Pancreas (tissue), 10 donors: Measurements from ENCODE around the gene C14orf132. TPM values are rescaled to one million over a fixed set of nuclear protein-coding genes. Genes with fewer than 3 reads are reported as not detected.
A peak's percentile ranks its signal among the peaks of the same experiment; 100 is the strongest.

Experiments
- ATAC-seq, 4 donors: fragments of 200-7000 bp; cut with Tn5 transposase; one replicate each; pipeline versions ENCODE4 v1.8.0 to v1.9.1; 2020; ENCODE audit warnings: mild to moderate bottlenecking in 4 of 4, moderate library complexity in 4 of 4
- DNase-seq, 6 donors: peaks; one replicate each; pipeline ENCODE4 v3.0.0-alpha.2; 2020
- FAIRE-seq: peaks from 2 replicates; lab custom pipeline; 2012; peaks lifted over from hg19 to GRCh38; lab: Jason Lieb, UNC
- H3K27ac ChIP-seq, 4 donors: fragments of 200-600 bp; sonication (generic); 1 replicate in 3 of 4; 2 replicates in 1 of 4; pipeline versions ENCODE4 v1.5.0 to v1.8.0; 2020
- H3K27me3 ChIP-seq, 4 donors: fragments of 200-600 bp; one replicate each; pipeline ENCODE4 v1.8.0; 2021
- H3K36me3 ChIP-seq, 3 donors: fragments of 200-600 bp; sonication (generic) in 1 of 3; one replicate each; pipeline versions ENCODE4 v1.5.0 to v1.8.0; 2020 to 2021
- H3K4me1 ChIP-seq, 3 donors: fragments of 200-600 bp; one replicate each; pipeline ENCODE4 v1.8.0; 2021
- H3K4me3 ChIP-seq, 4 donors: fragments of 200-600 bp; sonication (generic) in 2 of 4; one replicate each; pipeline versions ENCODE4 v1.5.0 to v1.8.0; 2020 to 2021
- H3K9me3 ChIP-seq, 4 donors: fragments of 200-600 bp; one replicate each; pipeline ENCODE4 v1.8.0; 2021
- WGBS, 2 donors: extraction: QIAGEN DNeasy Blood & Tissue Kit; methylation state at CpG; one replicate each; pipeline ENCODE4 v1.1.7; 2013; 5-methylcytosine and 5-hydroxymethylcytosine counted together
- intact Hi-C, 3 donors: fragments of 100-400 bp; cut with DNase I; formaldehyde crosslinking; loops; one replicate each; pipeline versions ENCODE4 v1.11.1 to v1.14.2; 2022
- polyA plus RNA-seq, 2 donors: library from polyadenylated mRNA; stranded (reverse); fragments of 200-250 nt; gene quantifications; one replicate each; pipeline ENCODE4 v1.2.3, GENCODE V29; 2013
- total RNA-seq, 6 donors: library from RNA; stranded (reverse); fragmentation: NEBNext Ultra II Directional in 4 of 6; extraction: Animal tissue kit (Norgen Biotek cat#: 25700) in 4 of 6; gene quantifications; one replicate each; pipeline versions ENCODE4 v1.2.1 to v1.2.4, GENCODE V29; 2021 to 2023
- TF ChIP-seq, protein P1 (sequence below), 4 donors: fragments of 200-600 bp; sonication (generic) in 3 of 4; IDR thresholded peaks; one replicate each; pipeline versions ENCODE4 v1.5.0 to v1.8.0; 2021; ENCODE audit warnings: antibody characterized with exemption in 4 of 4
- donor health status: healthy with polysubstance abuse.
- donor health status: DM: no; HTN: no; CAD: no; lungs with moderate emphysema.
- donor health status: DM: no; HTN: no; CAD: no.
- donor health status: control.
- donor health status: control.
- donor health status: Bipolar disorder and iron deficiency.
- donor health status: DM: yes; HTN: yes; CAD: no.
- donor health status: DM: no; HTN: no; CAD: no.
- donor health status: DM: no; HTN: no; CAD: no.
- donor health status: DM: yes; HTN: yes; CAD: no.

The C14orf132 gene
- total and polyA plus RNA-seq, 8 donors: 1.5 to 11.7 (median 3.7) TPM

- DNase-seq: peak in 1 of 6 donors; percentile 28
- Histone ChIP-seq H3K36me3 (no peaks in the 10 kb centered on the region), H3K9me3 (no peaks in the 10 kb centered on the region), H3K4me1 (no peaks in the 10 kb centered on the region), H3K27ac (no peak overlapping the region), H3K4me3 (no peak overlapping the region), H3K27me3 (no peaks in the 10 kb centered on the region)
- FAIRE-seq: no peak
- no peak for ATAC-seq
- WGBS, 2 donors: 60 to 76% methylated on average over 14 of the region's 14 CpGs
- intact Hi-C loops: no loop called here
- TF ChIP-seq, protein P1, sequence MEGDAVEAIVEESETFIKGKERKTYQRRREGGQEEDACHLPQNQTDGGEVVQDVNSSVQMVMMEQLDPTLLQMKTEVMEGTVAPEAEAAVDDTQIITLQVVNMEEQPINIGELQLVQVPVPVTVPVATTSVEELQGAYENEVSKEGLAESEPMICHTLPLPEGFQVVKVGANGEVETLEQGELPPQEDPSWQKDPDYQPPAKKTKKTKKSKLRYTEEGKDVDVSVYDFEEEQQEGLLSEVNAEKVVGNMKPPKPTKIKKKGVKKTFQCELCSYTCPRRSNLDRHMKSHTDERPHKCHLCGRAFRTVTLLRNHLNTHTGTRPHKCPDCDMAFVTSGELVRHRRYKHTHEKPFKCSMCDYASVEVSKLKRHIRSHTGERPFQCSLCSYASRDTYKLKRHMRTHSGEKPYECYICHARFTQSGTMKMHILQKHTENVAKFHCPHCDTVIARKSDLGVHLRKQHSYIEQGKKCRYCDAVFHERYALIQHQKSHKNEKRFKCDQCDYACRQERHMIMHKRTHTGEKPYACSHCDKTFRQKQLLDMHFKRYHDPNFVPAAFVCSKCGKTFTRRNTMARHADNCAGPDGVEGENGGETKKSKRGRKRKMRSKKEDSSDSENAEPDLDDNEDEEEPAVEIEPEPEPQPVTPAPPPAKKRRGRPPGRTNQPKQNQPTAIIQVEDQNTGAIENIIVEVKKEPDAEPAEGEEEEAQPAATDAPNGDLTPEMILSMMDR (IDR thresholded peaks at IDR 0.05): no peak
Observed at GRCh38 chr14:96051642-96052540, 12.7 kb downstream of the C14orf132 start.

DNA sequence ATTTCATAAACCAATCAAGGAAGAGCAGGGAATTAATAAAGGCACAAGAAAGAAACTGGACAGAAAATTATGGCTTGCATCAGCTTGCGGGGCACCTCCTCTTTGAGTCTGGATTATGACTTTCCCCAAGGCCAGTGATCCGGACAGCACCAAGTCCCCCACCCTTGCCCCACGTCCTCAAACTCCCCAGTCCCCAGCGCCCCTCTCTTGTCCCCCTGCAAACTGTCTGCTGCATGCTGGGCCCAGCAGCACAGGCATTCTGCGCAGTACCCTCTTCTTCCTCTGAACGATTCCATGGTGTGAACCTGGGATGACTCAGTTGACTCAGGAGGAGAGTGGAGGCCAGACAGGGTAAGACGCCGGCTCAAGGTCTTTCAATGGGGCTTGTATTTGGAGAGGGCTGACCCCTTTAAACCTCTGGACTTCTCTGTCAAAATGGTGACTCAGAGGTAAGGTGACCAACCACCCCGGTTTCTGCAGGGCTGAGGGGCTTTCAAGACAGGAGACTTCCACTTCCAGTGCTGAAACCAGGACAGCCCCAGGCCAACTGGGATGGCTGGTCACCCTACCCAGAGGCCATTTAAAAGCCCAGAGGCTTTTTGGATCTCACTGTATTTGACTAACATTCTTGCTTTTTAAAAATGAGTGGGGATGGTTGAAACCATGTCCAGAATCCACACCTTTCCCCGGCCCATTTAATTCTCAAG, 13.5 kb downstream of the C14orf132 start:
- Histone ChIP-seq H3K27me3 (no peaks in the 10 kb centered on the region), H3K9me3 (no peaks in the 10 kb centered on the region), H3K4me1 (no peaks in the 10 kb centered on the region), H3K36me3 (no peaks in the 10 kb centered on the region), H3K27ac (no peak overlapping the region), H3K4me3 (no peak overlapping the region)
- no peak for FAIRE-seq
- peak in 1 of 6 donors; percentile 29 for DNase-seq
- TF ChIP-seq, protein P1 (IDR thresholded peaks at IDR 0.05): no peak
- WGBS, 2 donors: 68 to 86% methylated on average over 10 of the region's 10 CpGs
- intact Hi-C loops: no loop called here
- no peak for ATAC-seq

DNA sequence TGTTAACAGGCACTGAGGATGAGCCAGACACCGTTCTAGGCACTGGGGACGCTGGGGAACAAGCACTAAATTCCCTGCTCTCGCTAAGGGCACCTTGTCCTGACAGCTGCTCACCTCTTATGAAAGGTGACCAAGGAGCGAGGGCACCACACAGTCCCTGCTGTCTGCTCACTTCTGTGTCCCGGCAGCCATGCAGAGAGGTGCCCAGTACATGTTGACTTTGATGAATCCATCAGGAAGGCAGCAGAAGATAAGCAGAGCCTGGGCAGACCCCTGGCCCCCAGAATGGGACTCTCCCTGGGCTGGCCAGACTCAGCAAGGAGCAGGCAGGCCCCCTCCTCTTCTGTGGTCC, 14.1 kb downstream of the C14orf132 start:
- FAIRE-seq (no peak), ATAC-seq (no peak), DNase-seq (peak in 1 of 6 donors; percentile 22)
- Histone ChIP-seq H3K4me3 (no peak overlapping the region), H3K4me1 (no peaks in the 10 kb centered on the region), H3K27me3 (no peaks in the 10 kb centered on the region), H3K27ac (no peak overlapping the region), H3K9me3 (no peaks in the 10 kb centered on the region), H3K36me3 (no peaks in the 10 kb centered on the region)
- TF ChIP-seq, protein P1 (IDR thresholded peaks at IDR 0.05): no peak
- 66 to 77% methylated on average over 5 of the region's 5 CpGs for WGBS, 2 donors
- intact Hi-C loops: no loop called here

DNA sequence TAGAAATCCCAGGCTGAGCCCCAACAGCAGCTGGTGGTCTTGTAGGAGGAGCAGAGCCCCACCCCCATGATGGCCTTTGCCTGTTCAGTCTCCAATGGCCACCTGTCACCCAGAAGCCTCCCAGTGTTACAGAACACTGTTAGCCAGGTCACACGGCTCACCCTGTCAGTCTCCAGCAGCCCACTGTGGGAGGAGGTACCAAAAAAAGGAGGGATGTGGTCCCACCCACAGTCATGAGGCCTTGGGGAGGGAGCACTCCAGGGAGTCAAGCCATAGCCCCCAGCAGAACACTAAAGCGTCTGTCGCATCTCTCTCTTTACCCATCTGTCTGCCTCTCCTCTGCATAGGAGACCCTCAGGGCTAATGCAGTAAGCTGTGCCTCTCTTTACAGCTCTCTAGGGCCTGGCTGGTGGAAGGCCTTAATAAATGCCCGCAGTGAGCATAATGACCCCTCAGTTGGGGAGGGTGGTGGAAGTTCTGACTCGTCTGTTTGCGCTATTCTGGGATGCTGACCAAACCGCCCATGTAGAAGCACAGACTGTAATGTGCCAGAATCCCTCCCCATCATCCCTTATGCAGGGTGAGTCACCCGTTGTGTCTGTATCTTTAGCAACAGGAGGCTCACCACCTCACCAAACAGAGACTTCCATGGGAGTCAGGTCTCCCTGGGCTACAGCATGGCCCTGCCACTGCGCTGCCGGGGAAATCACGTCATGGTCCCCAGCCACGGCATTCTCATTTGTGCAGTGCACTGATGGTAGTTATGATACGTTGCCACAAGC, 14.6 kb downstream of the C14orf132 start:
- TF ChIP-seq, protein P1 (IDR thresholded peaks at IDR 0.05): no peak
- H3K36me3 ChIP-seq: no peaks in the 10 kb centered on the region
- no peaks in the 10 kb centered on the region for H3K9me3 ChIP-seq
- WGBS, 2 donors: 71 to 82% methylated on average over 13 of the region's 13 CpGs
- DNase-seq (peak in 2 of 6 donors; percentile 20 to 45), FAIRE-seq (peak; percentile 79), ATAC-seq (peak in 3 of 4 donors; percentile 66 to 84 (median 81))
- no peak overlapping the region for H3K27ac ChIP-seq
- no peak overlapping the region for H3K4me3 ChIP-seq
- H3K4me1 ChIP-seq: no peaks in the 10 kb centered on the region
- H3K27me3 ChIP-seq: no peaks in the 10 kb centered on the region
- intact Hi-C loops: no loop called here
